HepG2 (cell line): ENCODE measurements around the gene SLC25A19. TPM values are rescaled to one million over a fixed set of nuclear protein-coding genes. Genes with fewer than 3 reads are reported as not detected.

Experiments
- HCFC1 ChIP-seq: fragments of 150-350 bp; IDR thresholded peaks from 2 replicates; pipeline ENCODE4 v1.6.1; 2014; ENCODE audit warnings: low read depth, low read length
- MTERF4 ChIP-seq: sonication (generic); formaldehyde crosslinking; IDR thresholded peaks from 2 replicates; pipeline ENCODE4 v1.8.0; 2023; ENCODE audit warnings: mild to moderate bottlenecking, missing genetic modification reagents
- NFATC3 ChIP-seq: sonication (generic); formaldehyde crosslinking; IDR thresholded peaks from 2 replicates; pipeline ENCODE4 v1.5.1; 2020; ENCODE audit warnings: mild to moderate bottlenecking, missing genetic modification reagents
- PPARG ChIP-seq: conservative IDR thresholded peaks from 2 replicates; pipeline ENCODE4 v1.6.1; 2016; ENCODE audit warnings: missing biosample characterization, missing genetic modification reagents
- SOX6 ChIP-seq, 2 experiments: fragments of 450-650 bp in 1 of 2; sonication (generic) in 1 of 2; formaldehyde crosslinking in 1 of 2; IDR thresholded peaks; 2 replicates each; pipeline versions ENCODE4 v1.4.0 to v1.6.1; 2017 to 2020; ENCODE audit warnings: antibody characterized with exemption in 1 of 2, mild to moderate bottlenecking in 1 of 2, missing genetic modification reagents in 1 of 2
- SP4 ChIP-seq: sonication (generic); formaldehyde crosslinking; IDR thresholded peaks from 2 replicates; pipeline ENCODE4 v1.8.1; 2023; ENCODE audit warnings: mild to moderate bottlenecking, missing genetic modification reagents
- SRSF9 ChIP-seq: fragments of 200-400 bp; formaldehyde crosslinking; IDR thresholded peaks from 2 replicates; pipeline ENCODE4 v1.6.1; 2018; ENCODE audit warnings: borderline replicate concordance, mild to moderate bottlenecking, low read depth, low read length; ENCODE audit not compliant: insufficient read depth, poor library complexity, severe bottlenecking
- ZFP36L1 ChIP-seq: sonication (generic); formaldehyde crosslinking; IDR thresholded peaks from 2 replicates; pipeline ENCODE4 v1.8.0; 2022; ENCODE audit warnings: mild to moderate bottlenecking, missing genetic modification reagents, moderate library complexity
- ZMAT3 ChIP-seq: sonication (generic); formaldehyde crosslinking; conservative IDR thresholded peaks from 2 replicates; pipeline ENCODE4 v1.7.0; 2021; ENCODE audit warnings: missing genetic modification reagents
- ZNF101 ChIP-seq: sonication (generic); formaldehyde crosslinking; IDR thresholded peaks from 2 replicates; pipeline ENCODE4 v1.4.0; 2020; ENCODE audit warnings: mild to moderate bottlenecking, low read depth, missing genetic modification reagents, borderline replicate concordance
- ZNF253 ChIP-seq: sonication (generic); formaldehyde crosslinking; IDR thresholded peaks from 2 replicates; pipeline ENCODE4 v1.8.0; 2022; ENCODE audit warnings: mild to moderate bottlenecking, missing genetic modification reagents, borderline replicate concordance
- ZNF552 ChIP-seq: sonication (generic); formaldehyde crosslinking; IDR thresholded peaks from 2 replicates; pipeline ENCODE4 v1.9.0; 2022; ENCODE audit warnings: missing genetic modification reagents, mild to moderate bottlenecking, borderline replicate concordance
- ZNF781 ChIP-seq: sonication (generic); formaldehyde crosslinking; IDR thresholded peaks from 2 replicates; pipeline ENCODE4 v1.5.1; 2020; ENCODE audit warnings: borderline replicate concordance, mild to moderate bottlenecking, missing genetic modification reagents; ENCODE audit errors: not compliant biosample characterization
- polyA plus RNA-seq, 8 experiments: library from polyadenylated mRNA; depleted of rRNA in 3 of 8; stranded (reverse) in 7 of 8; unstranded in 1 of 8; fragments of >200 nt; fragmentation: Illumina TruSeq in 4 of 8; extraction: Trizol in 4 of 8; gene quantifications; 2 replicates each; pipeline versions ENCODE4 v1.2.1 to v1.2.3, GENCODE V29; 2011 to 2016; ENCODE audit warnings: low read depth in 4 of 8, missing spikeins in 1 of 8, mixed read lengths in 1 of 8; ENCODE audit not compliant: insufficient read depth in 1 of 8
- total RNA-seq, 5 experiments: library from RNA; depleted of rRNA; stranded (reverse); fragments of >200 nt; fragmentation: Illumina TruSeq; extraction: Trizol; gene quantifications; 2 replicates each; pipeline ENCODE4 v1.2.3, GENCODE V29; 2016; ENCODE audit warnings: low read depth in 1 of 5
- TF ChIP-seq, protein P1 (sequence below): sonication (generic); formaldehyde crosslinking; IDR thresholded peaks from 2 replicates; pipeline ENCODE4 v1.4.0; 2020; ENCODE audit warnings: missing genetic modification reagents
- TF ChIP-seq, protein P2 (sequence below), 2 experiments: sonication (generic) in 1 of 2; formaldehyde crosslinking in 1 of 2; IDR thresholded peaks; 2 replicates each; pipeline versions ENCODE4 v1.4.0 to v1.6.1; 2018 to 2020; ENCODE audit warnings: missing genetic modification reagents in 2 of 2, borderline replicate concordance in 1 of 2, low read depth in 1 of 2, mild to moderate bottlenecking in 1 of 2, missing biosample characterization in 1 of 2
- TF ChIP-seq, protein P3 (sequence below): sonication (generic); formaldehyde crosslinking; conservative IDR thresholded peaks from 2 replicates; pipeline ENCODE4 v1.5.0; 2020; ENCODE audit warnings: missing genetic modification reagents
- TF ChIP-seq, protein P4 (sequence below): sonication (generic); formaldehyde crosslinking; IDR thresholded peaks from 2 replicates; pipeline ENCODE4 v1.8.0; 2022; ENCODE audit warnings: mild to moderate bottlenecking, missing genetic modification reagents, moderate library complexity

The SLC25A19 gene
- total and polyA plus RNA-seq, 2 of the 13 experiments (the other 11 are each of a cell fraction or from before 2014, with no cell fraction given): 24.4 to 41.4 TPM

GRCh38 chr17:75271233-75271954, 17.8 kb downstream of the SLC25A19 start (continued):
- TF ChIP-seq, protein P1, sequence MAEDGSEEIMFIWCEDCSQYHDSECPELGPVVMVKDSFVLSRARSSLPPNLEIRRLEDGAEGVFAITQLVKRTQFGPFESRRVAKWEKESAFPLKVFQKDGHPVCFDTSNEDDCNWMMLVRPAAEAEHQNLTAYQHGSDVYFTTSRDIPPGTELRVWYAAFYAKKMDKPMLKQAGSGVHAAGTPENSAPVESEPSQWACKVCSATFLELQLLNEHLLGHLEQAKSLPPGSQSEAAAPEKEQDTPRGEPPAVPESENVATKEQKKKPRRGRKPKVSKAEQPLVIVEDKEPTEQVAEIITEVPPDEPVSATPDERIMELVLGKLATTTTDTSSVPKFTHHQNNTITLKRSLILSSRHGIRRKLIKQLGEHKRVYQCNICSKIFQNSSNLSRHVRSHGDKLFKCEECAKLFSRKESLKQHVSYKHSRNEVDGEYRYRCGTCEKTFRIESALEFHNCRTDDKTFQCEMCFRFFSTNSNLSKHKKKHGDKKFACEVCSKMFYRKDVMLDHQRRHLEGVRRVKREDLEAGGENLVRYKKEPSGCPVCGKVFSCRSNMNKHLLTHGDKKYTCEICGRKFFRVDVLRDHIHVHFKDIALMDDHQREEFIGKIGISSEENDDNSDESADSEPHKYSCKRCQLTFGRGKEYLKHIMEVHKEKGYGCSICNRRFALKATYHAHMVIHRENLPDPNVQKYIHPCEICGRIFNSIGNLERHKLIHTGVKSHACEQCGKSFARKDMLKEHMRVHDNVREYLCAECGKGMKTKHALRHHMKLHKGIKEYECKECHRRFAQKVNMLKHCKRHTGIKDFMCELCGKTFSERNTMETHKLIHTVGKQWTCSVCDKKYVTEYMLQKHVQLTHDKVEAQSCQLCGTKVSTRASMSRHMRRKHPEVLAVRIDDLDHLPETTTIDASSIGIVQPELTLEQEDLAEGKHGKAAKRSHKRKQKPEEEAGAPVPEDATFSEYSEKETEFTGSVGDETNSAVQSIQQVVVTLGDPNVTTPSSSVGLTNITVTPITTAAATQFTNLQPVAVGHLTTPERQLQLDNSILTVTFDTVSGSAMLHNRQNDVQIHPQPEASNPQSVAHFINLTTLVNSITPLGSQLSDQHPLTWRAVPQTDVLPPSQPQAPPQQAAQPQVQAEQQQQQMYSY: no peak
- TF ChIP-seq MTERF4: peak; percentile 50; the same call in 1 of the 2 replicates
- TF ChIP-seq SP4 (CRISPR knock-in tag): peak; percentile 73; the same call in 1 of the 2 replicates
- peak; percentile 61; the same call in 1 of the 2 replicates for TF ChIP-seq PPARG (CRISPR knock-in tag)
- TF ChIP-seq SRSF9: no peak
- TF ChIP-seq ZMAT3 (CRISPR knock-in tag): 0 out of 2 replicates have a peak, but pooled peaks have one; percentile 54
- TF ChIP-seq, protein P2, sequence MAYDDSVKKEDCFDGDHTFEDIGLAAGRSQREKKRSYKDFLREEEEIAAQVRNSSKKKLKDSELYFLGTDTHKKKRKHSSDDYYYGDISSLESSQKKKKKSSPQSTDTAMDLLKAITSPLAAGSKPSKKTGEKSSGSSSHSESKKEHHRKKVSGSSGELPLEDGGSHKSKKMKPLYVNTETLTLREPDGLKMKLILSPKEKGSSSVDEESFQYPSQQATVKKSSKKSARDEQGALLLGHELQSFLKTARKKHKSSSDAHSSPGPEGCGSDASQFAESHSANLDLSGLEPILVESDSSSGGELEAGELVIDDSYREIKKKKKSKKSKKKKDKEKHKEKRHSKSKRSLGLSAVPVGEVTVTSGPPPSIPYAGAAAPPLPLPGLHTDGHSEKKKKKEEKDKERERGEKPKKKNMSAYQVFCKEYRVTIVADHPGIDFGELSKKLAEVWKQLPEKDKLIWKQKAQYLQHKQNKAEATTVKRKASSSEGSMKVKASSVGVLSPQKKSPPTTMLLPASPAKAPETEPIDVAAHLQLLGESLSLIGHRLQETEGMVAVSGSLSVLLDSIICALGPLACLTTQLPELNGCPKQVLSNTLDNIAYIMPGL (CRISPR knock-in tag; IDR thresholded peaks at IDR 0.05; ENCODE audit: borderline replicate concordance in 1 of 2, low read depth in 1 of 2): peak in 1 of 2 experiments; percentile 80
- TF ChIP-seq, protein P3, sequence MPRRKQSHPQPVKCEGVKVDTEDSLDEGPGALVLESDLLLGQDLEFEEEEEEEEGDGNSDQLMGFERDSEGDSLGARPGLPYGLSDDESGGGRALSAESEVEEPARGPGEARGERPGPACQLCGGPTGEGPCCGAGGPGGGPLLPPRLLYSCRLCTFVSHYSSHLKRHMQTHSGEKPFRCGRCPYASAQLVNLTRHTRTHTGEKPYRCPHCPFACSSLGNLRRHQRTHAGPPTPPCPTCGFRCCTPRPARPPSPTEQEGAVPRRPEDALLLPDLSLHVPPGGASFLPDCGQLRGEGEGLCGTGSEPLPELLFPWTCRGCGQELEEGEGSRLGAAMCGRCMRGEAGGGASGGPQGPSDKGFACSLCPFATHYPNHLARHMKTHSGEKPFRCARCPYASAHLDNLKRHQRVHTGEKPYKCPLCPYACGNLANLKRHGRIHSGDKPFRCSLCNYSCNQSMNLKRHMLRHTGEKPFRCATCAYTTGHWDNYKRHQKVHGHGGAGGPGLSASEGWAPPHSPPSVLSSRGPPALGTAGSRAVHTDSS: peak; percentile 30; the same call in 1 of the 2 replicates
- TF ChIP-seq ZNF552 (CRISPR knock-in tag): 0 out of 2 replicates have a peak, but pooled peaks have one; percentile 16
- TF ChIP-seq, protein P4, sequence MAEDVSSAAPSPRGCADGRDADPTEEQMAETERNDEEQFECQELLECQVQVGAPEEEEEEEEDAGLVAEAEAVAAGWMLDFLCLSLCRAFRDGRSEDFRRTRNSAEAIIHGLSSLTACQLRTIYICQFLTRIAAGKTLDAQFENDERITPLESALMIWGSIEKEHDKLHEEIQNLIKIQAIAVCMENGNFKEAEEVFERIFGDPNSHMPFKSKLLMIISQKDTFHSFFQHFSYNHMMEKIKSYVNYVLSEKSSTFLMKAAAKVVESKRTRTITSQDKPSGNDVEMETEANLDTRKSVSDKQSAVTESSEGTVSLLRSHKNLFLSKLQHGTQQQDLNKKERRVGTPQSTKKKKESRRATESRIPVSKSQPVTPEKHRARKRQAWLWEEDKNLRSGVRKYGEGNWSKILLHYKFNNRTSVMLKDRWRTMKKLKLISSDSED: peak; percentile 30; the same call in 1 of the 2 replicates
- peak; percentile 61; the same call in 1 of the 2 replicates for TF ChIP-seq HCFC1
- TF ChIP-seq ZNF781 (CRISPR knock-in tag): peak; percentile 62
- peak; percentile 67; the same call in 1 of the 2 replicates for TF ChIP-seq ZFP36L1 (CRISPR knock-in tag)
- TF ChIP-seq ZNF253 (CRISPR knock-in tag): peak; percentile 90
- TF ChIP-seq ZNF101: peak; percentile 57; the same call in 1 of the 2 replicates
- TF ChIP-seq NFATC3 (CRISPR knock-in tag): 0 out of 2 replicates have a peak, but pooled peaks have one; percentile 80
- TF ChIP-seq SOX6 (IDR thresholded peaks at IDR 0.05): no peak
- TF ChIP-seq SOX6 (CRISPR knock-in tag; IDR thresholded peaks at IDR 0.05): peak; percentile 51
